Caco-2 (cell line): ENCODE measurements around the gene SUPT6H. TPM values are rescaled to one million over a fixed set of nuclear protein-coding genes. Genes with fewer than 3 reads are reported as not detected.
"Not testable (repeated sequence)": the region's sequence is repeated elsewhere in the genome, so short reads cannot be mapped to it uniquely, and the experiment has no call there.

ENCODE experiments used
- BruUV-seq: library from RNA; stranded (reverse); fragments of 400-500 nt; replicated peaks from 2 replicates; lab custom pipeline; 2021; lab: Mats Ljungman, UMichigan
- CTCF ChIA-PET: fragments of 300-600 bp; sonication (Branson Sonifier 250); formaldehyde crosslinking; loops from one replicate; lab custom pipeline; 2022; ENCODE audit warnings: antibody characterized with exemption; lab: Charles Lee
- POLR2A ChIA-PET: fragments of 300-600 bp; sonication (Branson Sonifier 250); formaldehyde crosslinking; loops from one replicate; lab custom pipeline; 2022; ENCODE audit warnings: antibody characterized with exemption; lab: Charles Lee
- DNase-seq, 2 experiments: peaks; one replicate each; pipeline versions ENCODE4 v3.0.0 to v3.0.0-alpha.2; 2020 to 2022
- H3K27me3 ChIP-seq: replicated peaks from 2 replicates; pipeline ENCODE4 v1.6.0; 2011; ENCODE audit warnings: low read length; ENCODE audit not compliant: control insufficient read depth, insufficient read depth
- H3K36me3 ChIP-seq: 2 replicates; pipeline ENCODE4 v1.5.1; 2011; ENCODE audit warnings: low read length; ENCODE audit not compliant: control insufficient read depth, insufficient read depth
- H3K4me1 ChIP-seq: fragments of 250-450 bp; sonication (Bioruptor Pico); 2 replicates; pipeline ENCODE4 v1.5.1; 2020; ENCODE audit warnings: mild to moderate bottlenecking
- H3K4me3 ChIP-seq: 2 replicates; pipeline ENCODE4 v1.5.1; 2011; ENCODE audit warnings: low read depth, mild to moderate bottlenecking, control low read depth, low read length
- H3K9me3 ChIP-seq: fragments of 250-450 bp; sonication (Bioruptor Pico); 2 replicates; pipeline ENCODE4 v1.5.1; 2020; ENCODE audit warnings: mild to moderate bottlenecking, moderate library complexity
- H3K27ac Mint-ChIP-seq: one replicate; pipeline ENCODE4 v1.8.0; 2022; ENCODE audit warnings: mixed read lengths; ENCODE audit not compliant: unreplicated experiment
- H3K27me3 Mint-ChIP-seq: one replicate; pipeline ENCODE4 v1.8.0; 2022; ENCODE audit warnings: mixed read lengths; ENCODE audit not compliant: insufficient read depth, unreplicated experiment
- H3K36me3 Mint-ChIP-seq: one replicate; pipeline ENCODE4 v1.8.0; 2022; ENCODE audit warnings: mild to moderate bottlenecking, mixed read lengths; ENCODE audit not compliant: insufficient read depth, unreplicated experiment
- H3K4me1 Mint-ChIP-seq: one replicate; pipeline ENCODE4 v1.8.0; 2022; ENCODE audit warnings: low read depth, mixed read lengths; ENCODE audit not compliant: unreplicated experiment
- H3K4me3 Mint-ChIP-seq: one replicate; pipeline ENCODE4 v1.8.0; 2022; ENCODE audit warnings: mild to moderate bottlenecking, moderate library complexity, mixed read lengths; ENCODE audit not compliant: unreplicated experiment
- H3K9me3 Mint-ChIP-seq: one replicate; pipeline ENCODE4 v1.8.0; 2022; ENCODE audit warnings: mixed read lengths; ENCODE audit not compliant: unreplicated experiment
- intact Hi-C: fragments of 100-400 bp; cut with micrococcal nuclease; formaldehyde crosslinking; loops from one replicate; pipeline ENCODE4 v1.10.0; 2022; ENCODE audit not compliant: unreplicated experiment
- total RNA-seq: library from RNA; stranded (reverse); gene quantifications from 2 replicates; pipeline ENCODE4 v1.2.3, GENCODE V29; 2022
- TF ChIP-seq, protein P1 (sequence below), 2 experiments: fragments of 200-600 bp in 1 of 2; IDR thresholded peaks; 1 replicate in 1 of 2; 2 replicates in 1 of 2; pipeline versions ENCODE4 v1.5.1 to v1.8.0; 2011 to 2022; ENCODE audit warnings: antibody characterized with exemption in 1 of 2, control low read depth in 1 of 2, inconsistent platforms in 1 of 2, low read depth in 1 of 2, low read length in 1 of 2, mild to moderate bottlenecking in 1 of 2, moderate library complexity in 1 of 2; ENCODE audit not compliant: insufficient read depth in 1 of 2, severe bottlenecking in 1 of 2, unreplicated experiment in 1 of 2

Gene SUPT6H
- total RNA-seq, 1 experiment from 2014 or later: 129 TPM

DNA sequence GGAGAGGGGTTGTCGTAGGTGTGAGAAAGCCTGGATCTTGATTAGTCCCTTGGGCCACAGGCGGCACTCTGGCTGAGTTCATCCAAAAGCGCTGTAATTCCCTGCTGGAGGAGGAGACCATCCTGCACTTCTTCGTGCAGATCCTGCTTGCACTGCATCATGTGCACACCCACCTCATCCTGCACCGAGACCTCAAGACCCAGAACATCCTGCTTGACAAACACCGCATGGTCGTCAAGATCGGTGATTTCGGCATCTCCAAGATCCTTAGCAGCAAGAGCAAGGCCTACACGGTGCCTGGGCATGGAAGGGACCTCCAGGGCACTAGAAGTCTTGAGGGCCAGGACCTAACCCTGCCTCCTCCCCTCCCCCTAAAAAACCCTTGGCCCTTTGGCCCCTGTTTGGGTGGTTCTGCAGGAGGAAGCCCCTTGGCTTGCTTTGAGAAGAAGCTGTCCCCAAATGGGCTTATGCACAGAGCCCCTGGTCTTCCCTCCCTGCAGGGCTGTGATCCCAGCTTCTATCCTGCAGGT, 72.8 kb downstream of the SUPT6H start:
- Mint-ChIP-seq H3K9me3 (no peaks in the 10 kb centered on the region), H3K27me3 (no peaks in the 10 kb centered on the region), H3K4me1 (peaks cover 3% of the 10 kb centered on the region), H3K4me3 (no peak overlapping the region), H3K27ac (no peak overlapping the region), H3K36me3 (peaks cover 6% of the 10 kb centered on the region)
- no peak for DNase-seq
- TF ChIP-seq, protein P1, sequence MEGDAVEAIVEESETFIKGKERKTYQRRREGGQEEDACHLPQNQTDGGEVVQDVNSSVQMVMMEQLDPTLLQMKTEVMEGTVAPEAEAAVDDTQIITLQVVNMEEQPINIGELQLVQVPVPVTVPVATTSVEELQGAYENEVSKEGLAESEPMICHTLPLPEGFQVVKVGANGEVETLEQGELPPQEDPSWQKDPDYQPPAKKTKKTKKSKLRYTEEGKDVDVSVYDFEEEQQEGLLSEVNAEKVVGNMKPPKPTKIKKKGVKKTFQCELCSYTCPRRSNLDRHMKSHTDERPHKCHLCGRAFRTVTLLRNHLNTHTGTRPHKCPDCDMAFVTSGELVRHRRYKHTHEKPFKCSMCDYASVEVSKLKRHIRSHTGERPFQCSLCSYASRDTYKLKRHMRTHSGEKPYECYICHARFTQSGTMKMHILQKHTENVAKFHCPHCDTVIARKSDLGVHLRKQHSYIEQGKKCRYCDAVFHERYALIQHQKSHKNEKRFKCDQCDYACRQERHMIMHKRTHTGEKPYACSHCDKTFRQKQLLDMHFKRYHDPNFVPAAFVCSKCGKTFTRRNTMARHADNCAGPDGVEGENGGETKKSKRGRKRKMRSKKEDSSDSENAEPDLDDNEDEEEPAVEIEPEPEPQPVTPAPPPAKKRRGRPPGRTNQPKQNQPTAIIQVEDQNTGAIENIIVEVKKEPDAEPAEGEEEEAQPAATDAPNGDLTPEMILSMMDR (IDR thresholded peaks at IDR 0.05; ENCODE audit: insufficient read depth in 1 of 2, low read depth in 1 of 2, low read length in 1 of 2, severe bottlenecking in 1 of 2, unreplicated experiment in 1 of 2): no peak
- POLR2A ChIA-PET: interaction anchor here (0.9 to 1.0 kb wide), 3 partner anchors 8 to 12 kb away, joined by 3 to 5 read pairs (median 5); no protein-coding TSS in a partner anchor
- no peaks in the 10 kb centered on the region for H3K9me3 ChIP-seq
- H3K4me1 ChIP-seq: no peaks in the 10 kb centered on the region
- CTCF ChIA-PET: interaction anchor here (1.2 kb wide), 1 partner anchor 15 kb away, joined by 3 read pairs; no protein-coding TSS in a partner anchor
- intact Hi-C loops: no loop called here
- no TSS peak for BruUV-seq
- H3K27me3 ChIP-seq: no peaks in the 10 kb centered on the region
- no peaks in the 10 kb centered on the region; the same call in 1 of the 2 replicates for H3K36me3 ChIP-seq
- H3K4me3 ChIP-seq: no peak overlapping the region

DNA sequence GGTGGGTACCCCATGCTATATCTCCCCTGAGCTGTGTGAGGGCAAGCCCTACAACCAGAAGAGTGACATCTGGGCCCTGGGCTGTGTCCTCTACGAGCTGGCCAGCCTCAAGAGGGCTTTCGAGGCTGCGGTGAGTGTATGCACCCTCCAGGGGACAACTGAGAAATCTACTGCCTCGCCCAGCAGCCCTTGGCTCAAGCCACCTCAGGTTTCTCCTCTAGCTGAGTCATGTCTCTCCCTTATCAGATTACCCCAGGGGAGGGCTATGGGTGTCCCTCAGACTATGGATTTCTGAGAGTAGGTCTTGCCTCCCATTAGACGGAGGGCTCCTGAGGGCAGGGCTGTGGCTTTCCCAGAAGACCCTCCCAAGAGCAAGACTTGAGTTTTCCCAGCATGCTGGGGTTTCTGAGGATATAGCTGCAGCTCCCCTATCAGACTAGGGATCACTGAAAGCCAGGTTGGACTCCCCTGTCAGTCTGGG, 73.3 kb downstream of the SUPT6H start:
- no TSS peak for BruUV-seq
- ChIA-PET CTCF (interaction anchor here (0.9 to 1.2 kb wide), 2 partner anchors 8 to 15 kb away, joined by 3 to 6 read pairs; no protein-coding TSS in a partner anchor), POLR2A (interaction anchor here (0.9 to 1.0 kb wide), 2 partner anchors 9 to 10 kb away, joined by 3 to 5 read pairs; no protein-coding TSS in a partner anchor)
- H3K36me3 Mint-ChIP-seq: peaks cover 6% of the 10 kb centered on the region
- H3K9me3 Mint-ChIP-seq: no peaks in the 10 kb centered on the region
- DNase-seq: no peak
- Histone ChIP-seq H3K9me3 (no peaks in the 10 kb centered on the region), H3K36me3 (no peaks in the 10 kb centered on the region; the same call in 1 of the 2 replicates), H3K4me3 (no peak overlapping the region), H3K4me1 (no peaks in the 10 kb centered on the region), H3K27me3 (no peaks in the 10 kb centered on the region)
- no peak overlapping the region for H3K4me3 Mint-ChIP-seq
- no peaks in the 10 kb centered on the region for H3K4me1 Mint-ChIP-seq
- TF ChIP-seq, protein P1 (IDR thresholded peaks at IDR 0.05; ENCODE audit: insufficient read depth in 1 of 2, low read depth in 1 of 2, low read length in 1 of 2, severe bottlenecking in 1 of 2, unreplicated experiment in 1 of 2): no peak
- H3K27me3 Mint-ChIP-seq: no peaks in the 10 kb centered on the region
- H3K27ac Mint-ChIP-seq: no peak overlapping the region
- intact Hi-C loops: no loop called here

DNA sequence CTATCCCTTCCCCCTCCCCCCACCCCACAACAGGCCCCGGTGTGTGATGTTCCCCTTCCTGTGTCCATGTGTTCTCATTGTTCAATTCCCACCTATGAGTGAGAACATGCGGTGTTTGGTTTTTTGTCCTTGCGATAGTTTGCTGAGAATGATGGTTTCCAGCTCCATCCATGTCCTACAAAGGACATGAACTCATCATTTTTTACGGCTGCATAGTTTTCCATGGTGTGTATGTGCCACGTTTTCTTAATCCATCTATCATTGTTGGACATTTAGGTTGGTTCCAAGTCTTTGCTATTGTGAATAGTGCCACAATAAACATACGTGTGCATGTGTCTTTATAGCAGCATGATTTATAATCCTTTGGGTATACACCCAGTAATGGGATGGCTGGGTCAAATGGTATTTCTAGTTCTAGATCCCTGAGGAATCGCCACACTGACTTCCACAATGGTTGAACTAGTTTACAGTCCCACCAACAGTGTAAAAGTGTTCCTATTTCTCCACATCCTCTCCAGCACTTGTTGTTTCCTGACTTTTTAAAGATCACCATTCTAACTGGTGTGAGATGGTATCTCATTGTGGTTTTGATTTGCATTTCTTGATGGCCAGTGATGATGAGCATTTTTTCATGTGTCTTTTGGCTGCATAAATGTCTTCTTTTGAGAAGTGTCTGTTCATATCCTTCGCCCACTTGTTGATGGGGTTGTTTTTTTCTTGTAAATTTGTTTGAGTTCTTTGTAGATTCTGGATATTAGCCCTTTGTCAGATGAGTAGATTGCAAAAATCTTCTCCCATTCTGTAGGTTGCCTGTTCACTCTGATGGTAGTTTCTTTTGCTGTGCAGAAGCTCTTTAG, 74.1 kb downstream of the SUPT6H start:
- CTCF ChIA-PET: interaction anchor here (0.9 to 1.2 kb wide), 2 partner anchors 9 to 14 kb away, joined by 3 to 6 read pairs; no protein-coding TSS in a partner anchor
- POLR2A ChIA-PET: interaction anchor here (1.0 kb wide), 1 partner anchor 9 kb away, joined by 5 read pairs; no protein-coding TSS in a partner anchor
- H3K9me3 Mint-ChIP-seq, H3K4me3 Mint-ChIP-seq, H3K27me3 ChIP-seq, H3K9me3 ChIP-seq, BruUV-seq, DNase-seq, H3K4me1 Mint-ChIP-seq, H3K4me1 ChIP-seq, H3K36me3 Mint-ChIP-seq, H3K4me3 ChIP-seq, H3K27me3 Mint-ChIP-seq, H3K36me3 ChIP-seq, intact Hi-C loops, H3K27ac Mint-ChIP-seq: not testable (repeated sequence)
